Caco-2 (cell line): ENCODE data around the gene C2orf72. TPM values are rescaled to one million over a fixed set of nuclear protein-coding genes. Genes with fewer than 3 reads are reported as not detected.

Experiments used
- BruUV-seq: library from RNA; stranded (reverse); fragments of 400-500 nt; replicated peaks from 2 replicates; lab custom pipeline; 2021; lab: Mats Ljungman, UMichigan
- CTCF ChIA-PET: fragments of 300-600 bp; sonication (Branson Sonifier 250); formaldehyde crosslinking; loops from one replicate; lab custom pipeline; 2022; ENCODE audit warnings: antibody characterized with exemption; lab: Charles Lee
- POLR2A ChIA-PET: fragments of 300-600 bp; sonication (Branson Sonifier 250); formaldehyde crosslinking; loops from one replicate; lab custom pipeline; 2022; ENCODE audit warnings: antibody characterized with exemption; lab: Charles Lee
- DNase-seq, 2 experiments: peaks; one replicate each; pipeline versions ENCODE4 v3.0.0 to v3.0.0-alpha.2; 2020 to 2022
- H3K27me3 ChIP-seq: replicated peaks from 2 replicates; pipeline ENCODE4 v1.6.0; 2011; ENCODE audit warnings: low read length; ENCODE audit not compliant: control insufficient read depth, insufficient read depth
- H3K36me3 ChIP-seq: 2 replicates; pipeline ENCODE4 v1.5.1; 2011; ENCODE audit warnings: low read length; ENCODE audit not compliant: control insufficient read depth, insufficient read depth
- H3K4me1 ChIP-seq: fragments of 250-450 bp; sonication (Bioruptor Pico); 2 replicates; pipeline ENCODE4 v1.5.1; 2020; ENCODE audit warnings: mild to moderate bottlenecking
- H3K4me3 ChIP-seq: 2 replicates; pipeline ENCODE4 v1.5.1; 2011; ENCODE audit warnings: low read depth, mild to moderate bottlenecking, control low read depth, low read length
- H3K9me3 ChIP-seq: fragments of 250-450 bp; sonication (Bioruptor Pico); 2 replicates; pipeline ENCODE4 v1.5.1; 2020; ENCODE audit warnings: mild to moderate bottlenecking, moderate library complexity
- H3K27ac Mint-ChIP-seq: one replicate; pipeline ENCODE4 v1.8.0; 2022; ENCODE audit warnings: mixed read lengths; ENCODE audit not compliant: unreplicated experiment
- H3K27me3 Mint-ChIP-seq: one replicate; pipeline ENCODE4 v1.8.0; 2022; ENCODE audit warnings: mixed read lengths; ENCODE audit not compliant: insufficient read depth, unreplicated experiment
- H3K36me3 Mint-ChIP-seq: one replicate; pipeline ENCODE4 v1.8.0; 2022; ENCODE audit warnings: mild to moderate bottlenecking, mixed read lengths; ENCODE audit not compliant: insufficient read depth, unreplicated experiment
- H3K4me1 Mint-ChIP-seq: one replicate; pipeline ENCODE4 v1.8.0; 2022; ENCODE audit warnings: low read depth, mixed read lengths; ENCODE audit not compliant: unreplicated experiment
- H3K4me3 Mint-ChIP-seq: one replicate; pipeline ENCODE4 v1.8.0; 2022; ENCODE audit warnings: mild to moderate bottlenecking, moderate library complexity, mixed read lengths; ENCODE audit not compliant: unreplicated experiment
- H3K9me3 Mint-ChIP-seq: one replicate; pipeline ENCODE4 v1.8.0; 2022; ENCODE audit warnings: mixed read lengths; ENCODE audit not compliant: unreplicated experiment
- CTCF ChIP-seq, 2 experiments: fragments of 200-600 bp in 1 of 2; IDR thresholded peaks; 1 replicate in 1 of 2; 2 replicates in 1 of 2; pipeline versions ENCODE4 v1.5.1 to v1.8.0; 2011 to 2022; ENCODE audit warnings: antibody characterized with exemption in 1 of 2, control low read depth in 1 of 2, inconsistent platforms in 1 of 2, low read depth in 1 of 2, low read length in 1 of 2, mild to moderate bottlenecking in 1 of 2, moderate library complexity in 1 of 2; ENCODE audit not compliant: insufficient read depth in 1 of 2, severe bottlenecking in 1 of 2, unreplicated experiment in 1 of 2
- intact Hi-C: fragments of 100-400 bp; cut with micrococcal nuclease; formaldehyde crosslinking; loops from one replicate; pipeline ENCODE4 v1.10.0; 2022; ENCODE audit not compliant: unreplicated experiment
- total RNA-seq: library from RNA; stranded (reverse); gene quantifications from 2 replicates; pipeline ENCODE4 v1.2.3, GENCODE V29; 2022

C2orf72 gene
- total RNA-seq, 1 experiment from 2014 or later, result 105 TPM

- intact Hi-C loops, result no loop called here
- POLR2A ChIA-PET, result no interaction called here
- Mint-ChIP-seq H3K9me3 (peaks cover 30% of the 10 kb centered on the region), H3K27ac (no peak overlapping the region), H3K4me1 (peaks cover 25% of the 10 kb centered on the region), H3K27me3 (no peaks in the 10 kb centered on the region), H3K4me3 (no peak overlapping the region), H3K36me3 (peaks cover 88% of the 10 kb centered on the region)
- Histone ChIP-seq H3K36me3 (peaks cover 3% of the 10 kb centered on the region; the same call in 1 of the 2 replicates), H3K27me3 (no peaks in the 10 kb centered on the region), H3K4me1 (peaks cover 44% of the 10 kb centered on the region), H3K4me3 (no peak overlapping the region), H3K9me3 (peaks cover 31% of the 10 kb centered on the region)
- no peak for DNase-seq
- CTCF ChIA-PET, result no interaction called here
- BruUV-seq, result no TSS peak
- TF ChIP-seq CTCF (IDR thresholded peaks at IDR 0.05; ENCODE audit: insufficient read depth in 1 of 2, low read depth in 1 of 2, low read length in 1 of 2, severe bottlenecking in 1 of 2, unreplicated experiment in 1 of 2), result no peak
Measured at GRCh38 chr2:231093933-231094332, 56.6 kb downstream of the C2orf72 start.

- POLR2A ChIA-PET, result interaction anchor here (0.6 kb wide), 1 partner anchor 369 kb away, joined by 3 read pairs; the partner anchor contains the start of gene NCL
Measured at GRCh38 chr2:231094736-231095346, 57.5 kb downstream of the C2orf72 start.

More at GRCh38 chr2:231094736-231095346, 57.5 kb downstream of the C2orf72 start:
- H3K27ac Mint-ChIP-seq, result no peak overlapping the region
- H3K4me3 Mint-ChIP-seq, result no peak overlapping the region
- peak; percentile 67 for DNase-seq
- Histone ChIP-seq H3K9me3 (peaks cover 34% of the 10 kb centered on the region), H3K4me3 (no peak overlapping the region), H3K36me3 (peaks cover 4% of the 10 kb centered on the region; the same call in 1 of the 2 replicates), H3K27me3 (no peaks in the 10 kb centered on the region), H3K4me1 (peaks cover 39% of the 10 kb centered on the region)
- H3K27me3 Mint-ChIP-seq, result no peaks in the 10 kb centered on the region
- intact Hi-C loops, result no loop called here
- TF ChIP-seq CTCF (IDR thresholded peaks at IDR 0.05; ENCODE audit: insufficient read depth in 1 of 2, low read depth in 1 of 2, low read length in 1 of 2, severe bottlenecking in 1 of 2, unreplicated experiment in 1 of 2), result no peak
- H3K4me1 Mint-ChIP-seq, result peaks cover 23% of the 10 kb centered on the region
- BruUV-seq, result no TSS peak
- H3K36me3 Mint-ChIP-seq, result peaks cover 94% of the 10 kb centered on the region
- H3K9me3 Mint-ChIP-seq, result peaks cover 32% of the 10 kb centered on the region
- CTCF ChIA-PET, result no interaction called here

Other genes with a start within 250 kb of the C2orf72 start
- 135 and 136 TPM in 2 replicates for gene ITM2C, start 172.6 kb upstream of the C2orf72 start, total RNA-seq
- not detected in 2 replicates for gene GPR55, start 112.3 kb upstream of the C2orf72 start, total RNA-seq
- gene SPATA3, start 41.4 kb upstream of the C2orf72 start, total RNA-seq, result not detected in 2 replicates
- 120 and 126 TPM in 2 replicates for gene PSMD1, start 19.3 kb downstream of the C2orf72 start, total RNA-seq
- gene HTR2B, start 87.5 kb downstream of the C2orf72 start, total RNA-seq, result not detected in 2 replicates
- gene ARMC9, start 161.1 kb downstream of the C2orf72 start, total RNA-seq, result 3.3 and 5.2 TPM in 2 replicates